A549 (cell line): ENCODE measurements around the gene USP4.

Experiments used
- CEBPB ChIP-seq, 2 experiments: fragments of >200 bp in 1 of 2; sonication (Bioruptor Twin) in 1 of 2; formaldehyde crosslinking in 1 of 2; IDR thresholded peaks; 2 replicates each; pipeline ENCODE4 v1.6.1; 2012 to 2016
- CHD2 ChIP-seq: fragments of 150-350 bp; IDR thresholded peaks from 2 replicates; pipeline ENCODE4 v1.6.1; 2014; ENCODE audit warnings: low read length; ENCODE audit not compliant: partially characterized antibody
- CTCF ChIP-seq: fragments of >200 bp; sonication (Bioruptor Twin); formaldehyde crosslinking; IDR thresholded peaks from 3 replicates; pipeline ENCODE4 v1.5.1; 2016
- E2F6 ChIP-seq: IDR thresholded peaks from 2 replicates; pipeline ENCODE4 v1.6.1; 2012; ENCODE audit warnings: low read depth, borderline replicate concordance
- EHF ChIP-seq: fragments of 250-450 bp; sonication (Bioruptor Pico); IDR thresholded peaks from 2 replicates; pipeline ENCODE4 v1.5.0; 2020; ENCODE audit warnings: mild to moderate bottlenecking
- JUN ChIP-seq, 2 experiments: fragments of >200 bp; sonication (Bioruptor Twin); formaldehyde crosslinking; IDR thresholded peaks; 2 replicates in 1 of 2; 3 replicates in 1 of 2; pipeline ENCODE4 v1.6.1; 2016 to 2017
- POLR2A ChIP-seq: IDR thresholded peaks from 2 replicates; pipeline ENCODE4 v1.6.1; 2012; ENCODE audit warnings: mild to moderate bottlenecking, low read length
- RFX5 ChIP-seq: fragments of 450-650 bp; IDR thresholded peaks from 2 replicates; pipeline ENCODE4 v1.7.1; 2014; ENCODE audit warnings: antibody characterized with exemption, mild to moderate bottlenecking, moderate library complexity
- SREBF2 ChIP-seq: fragments of 450-650 bp; IDR thresholded peaks from 2 replicates; pipeline ENCODE4 v1.6.1; 2014; ENCODE audit warnings: mild to moderate bottlenecking, moderate library complexity
- TF ChIP-seq, protein P1 (sequence below): IDR thresholded peaks from 2 replicates; pipeline ENCODE4 v1.6.1; 2012

DNA sequence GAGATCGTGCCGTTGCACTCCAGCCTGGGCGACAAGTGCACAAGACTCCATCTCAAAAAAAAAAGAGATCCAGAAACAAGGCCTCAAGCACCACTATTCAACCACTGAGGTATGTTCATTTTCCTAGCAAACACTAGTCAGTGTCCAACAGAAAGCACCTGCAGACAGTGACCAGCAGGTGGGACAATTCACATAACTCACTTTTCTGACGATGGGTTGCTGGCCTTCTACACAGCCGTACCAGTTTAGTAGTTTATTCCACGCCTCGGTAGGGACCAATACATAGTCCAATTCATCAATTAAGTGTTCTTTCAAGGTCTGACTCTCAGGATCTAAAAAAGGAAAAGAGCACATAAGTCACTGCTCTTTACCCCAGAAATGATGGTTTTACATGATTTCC is 12.4 kb downstream of the USP4 start:
- TF ChIP-seq POLR2A (no peak), CTCF (no peak), CHD2 (no peak), JUN (IDR thresholded peaks at IDR 0.05) (no peak), SREBF2 (no peak), EHF (CRISPR knock-in tag) (no peak), CEBPB (IDR thresholded peaks at IDR 0.05) (no peak), RFX5 (no peak), E2F6 (no peak)
- TF ChIP-seq, protein P1, sequence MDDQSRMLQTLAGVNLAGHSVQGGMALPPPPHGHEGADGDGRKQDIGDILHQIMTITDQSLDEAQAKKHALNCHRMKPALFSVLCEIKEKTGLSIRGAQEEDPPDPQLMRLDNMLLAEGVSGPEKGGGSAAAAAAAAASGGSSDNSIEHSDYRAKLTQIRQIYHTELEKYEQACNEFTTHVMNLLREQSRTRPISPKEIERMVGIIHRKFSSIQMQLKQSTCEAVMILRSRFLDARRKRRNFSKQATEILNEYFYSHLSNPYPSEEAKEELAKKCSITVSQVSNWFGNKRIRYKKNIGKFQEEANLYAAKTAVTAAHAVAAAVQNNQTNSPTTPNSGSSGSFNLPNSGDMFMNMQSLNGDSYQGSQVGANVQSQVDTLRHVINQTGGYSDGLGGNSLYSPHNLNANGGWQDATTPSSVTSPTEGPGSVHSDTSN = no peak
